NCI-H1048 (cell line): ENCODE results near the gene DDX46.
"Not testable (repeated sequence)": the region's sequence is repeated elsewhere in the genome, so short reads cannot be mapped to it uniquely, and the experiment has no call there.

ENCODE experiments used
- DNase-seq: peaks from one replicate; lab custom pipeline; 2025; lab: John Stamatoyannopoulos, UW

DDX46 gene

GRCh38 chr5:134784946-134785620 lies 26.5 kb downstream of the DDX46 start:
- no peak for DNase-seq

DNA sequence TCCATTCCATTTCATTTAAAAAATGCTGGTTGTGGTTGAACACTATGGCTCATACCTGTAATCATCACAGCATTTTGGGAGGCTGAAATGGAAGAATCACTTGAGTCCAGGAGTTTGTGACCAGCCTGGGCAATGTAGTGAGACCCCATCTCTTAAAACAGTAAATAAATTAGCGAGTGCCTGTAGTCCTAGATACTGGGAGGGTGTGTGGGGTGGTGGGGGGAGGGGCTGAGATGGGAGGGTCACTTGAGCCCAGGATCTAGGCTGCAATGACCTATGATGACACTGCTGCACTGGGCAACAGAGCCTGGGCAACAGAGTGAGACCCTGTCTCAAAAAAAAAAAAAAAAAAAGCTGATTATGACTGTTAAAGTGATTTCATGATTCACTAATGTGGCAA lies 29.1 kb downstream of the DDX46 start:
- no peak for DNase-seq

DNA sequence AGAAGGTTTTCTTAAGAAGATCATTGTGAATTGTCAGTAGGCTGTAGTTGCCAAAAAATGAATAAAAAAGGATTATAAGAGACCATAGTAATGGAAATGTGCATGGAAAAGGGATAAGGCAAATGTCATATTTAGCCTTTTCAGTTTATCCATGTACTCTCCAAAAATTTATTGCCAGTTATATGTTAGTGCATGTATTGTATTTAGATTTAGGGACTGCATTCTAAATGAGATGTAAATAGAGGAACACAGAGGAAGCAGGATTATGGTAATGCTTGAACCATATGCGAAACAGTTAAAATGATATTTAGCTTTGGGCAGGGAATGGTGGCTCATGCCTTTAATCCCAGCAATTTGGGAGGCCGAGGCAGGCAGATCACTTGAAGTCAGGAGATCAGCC lies 33.0 kb downstream of the DDX46 start:
- DNase-seq: no peak

- no peak for DNase-seq
Measured at GRCh38 chr5:134792286-134792685, 33.7 kb downstream of the DDX46 start.

DNA sequence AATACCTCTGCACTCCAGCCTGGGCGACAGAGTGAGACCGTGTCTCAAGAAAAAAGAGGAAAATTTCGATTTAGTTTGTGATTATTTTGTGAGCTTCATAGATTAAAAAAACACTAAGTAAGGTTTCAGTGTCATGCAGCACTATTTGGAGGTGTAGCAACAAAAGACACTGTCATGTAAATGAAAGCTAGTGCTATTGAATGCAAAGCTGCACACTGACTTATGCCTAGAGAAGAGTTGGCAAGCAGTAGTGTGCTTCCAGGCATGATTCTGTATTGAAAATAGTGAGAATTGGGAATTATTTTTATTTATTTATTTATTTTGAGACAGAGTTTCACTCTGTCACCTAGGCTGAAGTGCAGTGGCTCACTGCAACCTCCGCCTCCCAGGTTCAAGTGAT lies 34.5 kb downstream of the DDX46 start:
- no peak for DNase-seq

DNA sequence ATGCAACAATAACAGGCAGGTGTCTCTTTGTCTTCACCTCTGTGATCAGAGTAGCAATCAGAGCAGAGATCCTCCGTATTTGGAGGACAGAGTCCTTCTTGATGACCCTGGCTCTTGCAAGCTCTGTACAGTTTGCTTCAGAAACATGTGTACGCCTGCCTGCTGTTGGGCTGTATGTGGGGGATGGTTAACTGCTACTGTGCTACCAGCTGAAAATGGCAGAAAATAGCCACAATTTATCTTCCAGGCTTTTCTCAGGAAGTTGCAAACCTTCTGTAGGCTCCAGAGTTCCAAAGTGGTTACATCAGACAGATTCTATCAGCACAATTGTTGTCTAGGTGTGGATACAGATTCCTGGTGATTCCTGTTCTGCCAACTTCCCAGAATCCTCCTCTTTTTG lies 35.5 kb downstream of the DDX46 start:
- DNase-seq: no peak

DNA sequence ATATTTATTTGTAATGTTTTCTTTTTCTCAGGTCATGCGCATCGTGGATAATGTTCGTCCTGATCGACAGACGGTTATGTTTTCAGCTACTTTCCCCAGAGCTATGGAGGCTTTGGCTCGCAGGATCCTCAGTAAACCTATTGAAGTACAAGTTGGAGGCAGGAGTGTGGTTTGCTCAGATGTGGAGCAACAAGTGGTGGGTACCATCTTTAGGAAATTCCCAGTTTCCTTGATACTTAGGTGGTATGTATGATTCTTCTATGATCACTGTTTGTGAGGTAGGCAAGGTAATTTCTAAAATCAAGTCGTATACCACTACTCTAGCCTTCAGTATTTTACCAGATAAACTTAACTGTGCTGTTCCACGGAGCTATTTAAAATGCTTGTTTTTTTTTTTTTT lies 36.2 kb downstream of the DDX46 start:
- no peak for DNase-seq

- DNase-seq: no peak
Measured at GRCh38 chr5:134798468-134798867, 39.9 kb downstream of the DDX46 start.

GRCh38 chr5:134803821-134804220 lies 45.2 kb downstream of the DDX46 start:
- no peak for DNase-seq

DNA sequence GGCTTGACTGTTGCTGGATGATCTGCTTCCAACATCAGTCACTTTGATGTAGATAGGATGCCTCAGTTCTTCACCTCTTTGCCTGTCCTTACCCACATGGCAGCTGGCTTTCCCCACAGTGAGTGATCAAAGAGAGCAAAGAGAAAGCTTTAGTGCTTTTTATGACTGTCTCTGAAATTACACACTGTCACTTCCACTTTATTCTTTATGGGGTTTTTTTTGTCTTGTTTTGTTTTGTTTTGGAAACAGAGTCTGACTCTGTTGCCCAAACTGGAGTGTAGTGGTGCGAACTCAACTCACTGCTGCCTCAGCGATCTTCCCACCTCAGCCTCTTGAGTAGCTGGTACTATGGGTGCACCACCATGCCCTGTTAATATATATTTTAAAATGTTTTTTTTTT lies 54.8 kb downstream of the DDX46 start:
- no peak for DNase-seq

GRCh38 chr5:134813827-134814226 lies 55.2 kb downstream of the DDX46 start:
- no peak for DNase-seq

- DNase-seq: no peak
Measured at GRCh38 chr5:134817006-134817405, 58.4 kb downstream of the DDX46 start.

GRCh38 chr5:134818776-134819175 lies 60.2 kb downstream of the DDX46 start:
- DNase-seq: no peak

DNA sequence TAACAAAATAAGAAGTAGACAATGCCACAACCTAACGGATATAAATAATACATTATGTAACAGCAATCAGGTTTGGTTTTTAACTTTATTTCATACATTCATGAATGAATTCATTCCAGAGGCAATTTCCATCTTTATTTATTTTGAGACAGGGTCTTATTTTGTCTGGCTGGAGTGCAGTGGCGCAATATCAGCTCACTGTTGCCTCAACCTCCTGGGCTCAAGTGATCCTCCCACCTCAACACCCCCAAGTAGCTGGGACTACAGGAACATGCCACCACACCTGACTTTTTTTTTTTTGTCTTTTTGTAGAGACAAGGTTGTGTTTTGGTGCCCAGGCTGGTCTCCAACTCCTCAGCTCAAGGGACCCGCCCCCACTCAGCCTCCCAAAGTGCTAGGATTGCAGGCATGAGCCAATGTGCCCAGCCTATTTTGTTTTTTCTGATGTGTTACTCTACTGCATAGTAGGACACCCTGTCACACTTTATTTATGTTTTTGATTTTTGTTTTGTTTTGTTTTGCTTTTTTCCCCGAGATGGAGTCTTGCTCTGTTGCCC lies 60.9 kb downstream of the DDX46 start:
- no peak for DNase-seq

DNA sequence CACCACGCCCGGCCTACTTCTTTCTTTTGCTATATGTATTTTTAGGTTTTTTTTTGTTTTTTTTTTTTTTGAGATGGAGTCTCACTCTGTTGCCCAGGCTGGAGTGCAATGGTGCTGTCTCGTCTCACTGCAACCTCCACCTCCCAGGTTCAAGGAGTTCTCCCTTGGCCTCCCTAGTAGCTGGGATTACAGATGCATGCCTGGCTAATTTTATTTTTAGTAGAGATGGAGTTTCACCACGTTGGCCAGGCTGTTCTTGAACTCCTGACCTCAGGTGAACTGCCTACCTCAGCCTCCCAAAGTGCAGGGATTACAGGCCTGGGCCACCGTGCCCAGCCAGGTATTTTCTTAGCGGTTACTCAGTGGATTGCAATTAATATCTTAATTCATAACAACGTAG lies 63.3 kb downstream of the DDX46 start:
- no peak for DNase-seq

DNA sequence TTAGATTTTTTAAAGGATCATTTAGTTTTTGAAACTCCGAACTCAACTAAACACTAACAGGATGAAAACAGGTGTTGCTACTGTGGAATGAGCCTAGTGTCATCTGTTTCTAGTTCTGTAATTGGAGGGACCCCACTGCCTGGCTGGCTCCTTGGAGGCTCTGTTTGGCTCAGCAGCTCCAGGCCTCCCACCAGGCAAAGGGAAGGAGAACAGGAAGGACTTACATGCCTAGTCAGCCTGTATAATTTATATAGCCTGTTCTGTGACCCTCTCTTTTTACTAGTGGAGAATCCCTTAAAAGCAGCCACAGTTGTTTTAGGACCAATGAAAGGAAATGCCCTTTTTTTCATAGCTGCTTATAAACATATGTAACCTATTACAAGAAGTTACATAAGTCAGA lies 66.1 kb downstream of the DDX46 start:
- DNase-seq: no peak

GRCh38 chr5:134825212-134825611 lies 66.6 kb downstream of the DDX46 start:
- no peak for DNase-seq

DNA sequence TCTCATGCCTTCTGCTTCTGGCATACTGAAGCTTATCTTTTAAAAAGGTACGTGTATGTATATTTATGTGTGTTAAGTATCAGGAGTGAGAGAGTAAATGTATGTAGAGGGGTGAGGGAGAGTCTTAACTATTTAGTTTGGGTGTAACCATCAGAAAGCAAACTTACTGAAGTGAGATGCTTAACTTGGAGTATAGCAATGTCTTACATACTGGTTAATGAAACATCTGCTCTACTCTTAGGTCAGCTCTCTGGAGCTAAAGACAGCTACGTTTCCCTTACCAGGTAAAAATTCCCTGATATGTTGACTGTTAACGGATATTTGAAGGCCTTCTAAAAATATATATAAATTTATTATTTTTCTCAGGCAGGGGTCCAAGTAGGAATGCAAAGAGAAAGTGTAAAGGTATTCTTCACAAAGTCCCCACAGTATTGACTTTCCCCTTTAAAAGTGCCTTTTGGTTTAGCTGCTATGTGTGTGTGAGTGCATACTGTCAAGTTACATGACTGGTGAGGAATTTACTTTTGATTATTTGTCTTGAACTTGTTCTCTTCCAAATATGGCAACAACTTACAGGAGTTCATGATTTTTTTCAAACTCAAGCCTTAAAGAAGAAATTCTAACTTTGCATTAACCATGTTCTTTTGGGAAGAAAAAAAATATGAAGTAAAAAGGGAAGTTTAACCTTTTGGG lies 74.9 kb downstream of the DDX46 start:
- no peak for DNase-seq

- no peak for DNase-seq
Measured at GRCh38 chr5:134835623-134836022, 77.0 kb downstream of the DDX46 start.

GRCh38 chr5:134837530-134838181 lies 79.1 kb downstream of the DDX46 start:
- no peak for DNase-seq

DNA sequence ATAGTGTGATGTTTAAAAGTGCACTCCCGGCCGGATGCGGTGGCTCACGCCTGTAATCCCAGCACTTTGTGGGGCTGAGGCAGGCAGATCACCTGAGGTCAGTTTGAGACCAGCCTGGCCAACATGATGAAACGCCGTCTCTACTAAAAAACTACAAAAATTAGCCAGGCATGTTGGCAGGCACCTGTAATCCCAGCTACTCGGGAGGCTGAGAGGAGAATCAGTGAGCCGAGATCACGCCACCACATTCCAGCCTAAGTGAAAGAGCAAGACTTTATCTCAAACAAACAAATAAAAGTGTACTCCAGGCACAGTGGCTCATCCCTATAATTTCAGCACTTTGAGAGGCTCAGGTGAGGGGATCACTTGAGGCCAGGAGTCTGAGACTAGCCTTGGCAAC lies 79.8 kb downstream of the DDX46 start:
- not testable (repeated sequence) for DNase-seq

- no peak for DNase-seq
Measured at GRCh38 chr5:134840811-134841210, 82.2 kb downstream of the DDX46 start.

GRCh38 chr5:134844252-134844651 lies 85.7 kb downstream of the DDX46 start:
- DNase-seq: no peak
